ENCODE measurements around the gene DIS3L2.
"Not testable (repeated sequence)": the region's sequence is repeated elsewhere in the genome, so short reads cannot be mapped to it uniquely, and the experiment has no call there.

Gene DIS3L2

DNA sequence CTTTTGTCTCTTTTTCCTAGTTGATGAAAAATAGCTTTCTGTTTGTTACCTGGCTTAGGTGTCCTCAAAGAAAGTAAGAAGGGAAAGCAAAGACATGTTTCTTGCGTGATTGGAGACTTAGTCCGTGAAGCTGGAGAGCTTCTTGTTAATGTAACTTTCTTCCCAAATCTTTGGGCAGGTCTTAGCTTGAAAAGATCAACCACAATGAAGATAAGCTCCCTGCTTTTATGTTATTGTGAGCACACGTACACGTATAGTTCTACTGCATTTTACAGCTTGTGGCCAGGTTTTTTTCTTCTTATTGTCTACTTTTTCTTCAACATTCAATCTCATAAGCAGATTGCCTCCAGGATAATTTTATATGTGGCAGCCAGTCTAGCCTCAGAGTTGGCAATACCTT, 99.8 kb downstream of the DIS3L2 start:
- no peak for DNase-seq

DNA sequence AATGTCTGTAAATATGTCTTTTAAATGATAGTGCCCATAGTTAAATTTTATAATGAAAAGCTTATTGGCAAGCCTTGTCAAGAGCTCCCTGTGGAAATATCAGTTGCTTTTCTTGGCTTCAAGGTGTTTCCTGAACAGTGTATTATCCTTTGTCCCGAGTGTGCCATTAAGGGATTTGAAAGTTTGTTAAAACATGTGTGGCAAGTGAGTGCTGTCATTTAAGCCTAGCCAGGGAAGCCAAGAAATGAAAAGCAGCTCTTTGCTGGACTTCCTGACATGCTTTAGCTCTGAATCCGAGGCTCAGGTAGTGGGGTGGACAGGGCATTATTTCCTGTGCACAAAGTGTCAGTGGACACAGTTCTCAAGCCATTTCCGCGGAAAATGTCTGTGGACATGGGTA, 111.5 kb downstream of the DIS3L2 start:
- DNase-seq, result no peak

DNA sequence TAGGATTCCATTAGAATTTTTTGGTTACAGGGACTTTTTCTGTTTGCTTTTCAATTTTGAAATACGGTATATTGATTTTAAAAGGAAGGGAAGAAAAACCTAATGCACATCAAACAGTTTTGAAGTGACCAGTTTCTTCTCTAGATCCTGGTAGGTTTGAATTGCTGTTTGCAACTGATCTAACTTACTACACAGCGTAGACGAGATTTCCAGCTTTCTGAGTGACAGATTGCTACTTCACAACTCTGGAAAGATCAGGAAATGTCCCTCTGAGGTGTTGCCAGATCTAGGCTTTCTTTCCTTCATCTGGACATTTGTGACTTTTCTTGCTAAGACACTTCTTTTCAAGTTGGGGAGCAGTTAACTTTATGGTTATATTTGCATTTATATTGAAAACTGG, 112.2 kb downstream of the DIS3L2 start:
- DNase-seq, result no peak

DNA sequence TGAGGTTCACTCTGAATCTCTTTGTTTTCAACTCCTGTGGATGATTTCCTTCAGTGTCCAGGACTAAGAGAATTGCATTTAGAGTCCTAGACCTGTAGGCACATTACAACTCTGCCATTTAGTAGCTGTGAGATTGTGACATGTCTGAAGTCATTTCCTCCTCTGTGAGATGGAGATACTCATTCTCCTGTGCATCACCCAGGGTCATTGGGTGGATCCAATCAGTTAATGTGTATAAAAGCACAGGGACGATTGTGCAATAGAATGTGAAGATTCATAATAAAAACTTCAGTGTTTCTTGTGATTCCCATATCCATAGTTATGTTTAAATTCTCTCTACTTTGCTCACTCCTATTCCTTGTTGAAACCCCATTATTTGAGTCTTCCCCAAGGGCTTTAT, 113.6 kb downstream of the DIS3L2 start:
- DNase-seq, result no peak

DNA sequence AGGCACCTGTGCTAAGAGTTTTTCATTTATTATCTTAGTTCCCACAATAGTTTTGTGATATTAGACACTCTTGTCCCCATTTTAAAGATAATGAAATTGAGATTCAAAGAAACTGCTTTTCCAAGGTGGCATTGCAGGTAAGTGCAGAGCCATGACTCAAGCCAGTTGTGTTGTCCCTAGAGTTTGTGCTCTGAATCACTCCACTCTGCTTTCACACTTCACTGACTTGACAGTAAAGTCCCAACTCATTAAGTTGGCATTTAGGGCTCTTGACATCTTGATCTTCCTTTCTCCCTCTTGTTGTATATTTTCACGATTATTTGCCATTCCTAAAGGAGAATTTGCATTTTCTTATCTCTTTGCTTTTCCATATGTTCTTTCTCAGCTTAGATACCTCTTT, 114.3 kb downstream of the DIS3L2 start:
- DNase-seq, result no peak

DNA sequence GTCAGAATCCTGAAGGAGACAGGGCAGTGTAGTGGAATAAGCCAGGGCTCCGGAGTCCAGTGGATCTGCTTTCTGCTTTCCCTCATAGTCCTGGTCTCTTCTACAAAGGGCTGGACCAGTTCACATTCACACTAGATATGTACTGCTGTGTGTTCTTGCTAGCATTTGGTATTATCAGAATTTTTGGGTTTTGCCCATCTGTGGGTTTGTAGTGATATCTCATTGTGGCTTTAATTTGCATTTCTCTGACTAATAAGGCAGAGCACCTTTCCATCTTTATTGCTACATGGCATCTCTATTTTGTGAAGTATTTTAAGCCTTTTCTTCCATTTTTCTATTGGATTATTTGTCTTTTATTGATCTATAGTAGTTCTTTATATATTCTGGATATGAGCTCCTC, 114.8 kb downstream of the DIS3L2 start:
- DNase-seq, result no peak

DNA sequence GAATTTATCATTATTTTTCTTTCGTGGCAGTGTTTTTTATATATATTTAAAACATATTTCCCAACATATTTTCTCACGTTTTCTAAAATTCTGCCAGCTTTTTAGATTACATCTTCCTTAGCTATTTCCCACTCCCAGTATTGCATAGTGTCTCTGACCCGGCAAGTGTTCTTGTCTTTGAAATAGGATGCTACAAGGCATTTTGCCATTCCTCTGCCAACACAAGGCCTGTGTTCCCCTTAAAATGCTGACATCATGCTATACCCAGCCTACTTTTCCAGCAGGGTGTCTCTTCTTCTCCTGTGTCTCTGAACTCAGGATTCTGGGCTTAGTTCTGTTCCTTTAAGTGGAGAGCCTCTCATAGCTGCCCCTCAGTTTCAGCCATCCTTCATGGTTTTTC, 115.2 kb downstream of the DIS3L2 start:
- DNase-seq, result no peak

DNA sequence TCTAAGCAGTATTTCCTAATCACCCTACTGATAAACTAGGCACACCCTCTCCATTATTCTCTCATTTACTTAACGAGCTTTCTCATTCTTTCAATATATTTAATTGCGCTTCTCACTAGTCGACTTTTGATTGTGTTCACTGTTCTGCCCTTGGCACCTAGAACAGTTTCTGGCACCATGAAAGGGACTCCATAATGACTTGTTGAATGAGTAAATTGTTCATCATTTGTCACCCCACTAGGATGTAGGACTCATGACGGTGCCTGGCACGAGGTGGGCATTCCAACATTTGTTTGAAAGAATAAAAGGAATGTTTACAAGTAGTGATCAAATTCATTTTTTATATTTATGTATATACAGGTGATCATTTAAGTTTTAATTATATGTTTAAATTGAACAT, 123.7 kb downstream of the DIS3L2 start:
- DNase-seq, result no peak

DNA sequence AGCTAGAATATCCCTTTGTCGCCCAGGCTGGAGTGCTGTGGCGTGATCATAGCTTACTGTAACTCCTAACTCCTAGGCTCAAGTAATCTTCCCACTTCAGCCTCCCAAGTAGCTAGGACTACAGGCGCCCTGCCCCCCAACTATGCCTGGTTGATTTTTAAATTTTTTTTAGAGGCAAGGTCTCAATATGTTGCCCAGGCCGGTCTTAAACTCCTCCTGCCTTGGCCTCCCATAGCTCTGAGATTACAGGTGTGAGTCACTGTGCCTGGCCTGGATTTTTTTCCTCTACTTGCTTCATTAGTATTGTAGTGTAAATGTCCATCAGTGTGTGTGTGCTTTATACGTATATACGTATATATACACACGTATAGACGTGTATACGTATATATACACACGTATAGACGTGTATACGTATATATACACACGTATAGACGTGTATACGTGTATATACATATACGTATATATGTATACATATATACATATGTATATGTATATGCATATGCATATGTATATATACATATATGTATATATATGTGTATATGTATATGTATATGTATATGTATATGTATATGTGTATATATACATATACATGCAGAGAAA, 124.4 kb downstream of the DIS3L2 start:
- no peak for DNase-seq

DNA sequence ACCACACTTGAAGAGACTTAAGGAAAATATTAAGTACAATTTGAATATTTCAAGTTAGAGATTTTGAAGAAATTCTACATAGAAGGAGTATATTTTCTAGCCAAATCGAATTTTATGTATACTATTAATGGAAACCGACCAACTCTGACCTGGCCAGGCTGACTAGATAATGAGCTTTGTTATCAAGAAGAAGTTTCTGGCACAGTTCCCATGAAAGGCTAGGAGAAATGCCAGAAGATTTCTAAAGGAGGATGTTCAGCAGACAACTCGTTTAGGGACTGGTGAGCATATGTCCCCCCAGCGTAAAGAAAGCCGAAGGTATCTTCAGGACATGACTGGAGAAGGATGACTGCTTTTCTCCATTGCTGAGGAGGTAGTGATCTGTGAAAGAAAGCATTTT, 127.3 kb downstream of the DIS3L2 start:
- DNase-seq, result no peak

DNA sequence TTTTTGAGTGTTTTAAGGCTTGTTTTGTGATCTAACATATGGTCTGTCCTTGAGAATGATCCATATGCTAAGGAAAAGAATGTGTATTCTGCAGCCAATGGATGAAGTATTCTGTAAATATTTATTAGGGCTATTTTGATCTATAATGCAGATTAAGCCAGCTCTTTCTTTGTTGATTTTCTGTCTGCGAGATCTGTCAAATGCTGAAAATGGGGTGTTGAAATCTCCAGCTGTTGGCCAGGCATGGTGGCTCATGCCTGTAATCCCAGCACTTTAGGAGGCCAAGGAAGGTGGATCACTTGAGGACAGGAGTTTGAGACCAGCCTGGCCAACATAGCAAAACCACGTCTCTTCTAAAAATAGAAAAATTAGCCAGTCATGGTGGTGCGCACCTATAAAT, 132.7 kb downstream of the DIS3L2 start:
- no peak for DNase-seq

DNA sequence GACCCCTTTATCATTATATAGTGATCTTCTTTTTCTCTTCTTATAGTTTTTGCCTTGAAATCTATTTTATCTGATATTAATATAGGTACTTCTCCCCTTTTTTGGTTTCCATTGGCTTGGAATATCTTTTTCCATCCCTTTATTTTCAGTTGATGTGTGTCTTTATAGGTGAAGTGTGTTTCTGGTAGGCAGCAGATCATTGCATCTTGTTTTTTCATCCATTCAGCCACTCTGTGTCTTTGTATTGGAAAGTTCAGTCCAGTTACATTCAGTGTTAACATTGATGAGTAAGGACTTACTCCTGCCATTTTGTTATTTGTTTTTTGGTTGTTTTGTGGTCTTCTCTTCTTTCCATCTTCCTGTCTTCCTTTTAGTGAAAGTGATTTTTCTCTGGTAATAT, 133.4 kb downstream of the DIS3L2 start:
- no peak for DNase-seq

DNA sequence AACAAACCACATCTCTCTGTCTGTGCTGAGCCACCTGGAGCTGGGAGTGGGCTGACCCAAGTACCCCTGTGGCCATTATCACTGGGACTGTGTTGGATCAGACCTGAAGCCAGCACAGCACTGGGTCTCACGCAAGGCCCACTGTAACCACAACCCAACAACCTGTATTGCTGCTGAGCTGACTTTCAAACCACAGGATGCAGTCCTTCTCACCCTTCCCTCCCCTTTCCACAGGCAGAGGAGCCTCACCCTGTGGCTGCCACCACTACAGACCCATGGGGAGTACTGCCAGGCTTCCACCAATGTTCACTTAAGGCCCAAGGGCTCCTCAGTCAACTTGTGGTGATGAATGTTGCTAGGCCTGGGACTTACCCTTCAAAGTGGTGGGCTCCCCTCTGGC, 135.7 kb downstream of the DIS3L2 start:
- no peak for DNase-seq

DNA sequence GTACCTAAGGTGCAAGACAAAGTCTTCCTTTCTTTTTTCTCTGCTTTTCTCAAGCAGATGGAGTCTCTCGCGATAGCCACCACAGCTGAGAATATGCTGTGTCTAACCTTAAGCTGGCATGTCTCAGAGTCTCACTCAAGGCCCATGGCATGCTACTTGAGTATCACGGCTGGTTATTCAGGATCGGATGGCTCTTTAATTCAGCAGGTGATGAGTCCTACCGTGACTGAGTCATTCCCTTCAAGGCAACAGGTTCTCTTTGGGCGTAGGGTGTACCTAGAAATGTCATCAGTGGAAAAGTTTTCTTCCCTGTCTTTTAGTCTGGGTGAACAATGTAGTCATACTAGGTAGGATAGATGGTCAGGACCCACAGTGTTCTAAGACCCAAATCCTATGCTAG, 136.2 kb downstream of the DIS3L2 start:
- DNase-seq, result no peak

DNA sequence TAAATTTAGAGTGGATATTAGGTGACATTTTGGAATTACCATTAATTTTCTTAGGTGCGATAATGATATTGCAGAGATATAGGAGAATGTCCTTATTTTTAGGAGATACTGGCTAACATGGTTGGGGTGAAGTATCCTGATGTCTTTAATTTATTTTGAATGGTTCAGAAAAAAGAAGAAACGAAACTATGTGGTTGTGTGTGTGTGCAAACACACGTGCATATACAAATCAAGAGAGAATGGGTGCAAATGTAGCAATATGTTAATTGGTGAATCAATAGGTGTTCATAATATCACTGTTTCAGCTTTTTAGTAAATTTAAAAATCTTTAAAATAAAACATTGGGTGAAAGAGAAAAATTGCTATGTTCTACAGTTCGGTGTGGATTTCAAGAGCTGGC, 140.9 kb downstream of the DIS3L2 start:
- no peak for DNase-seq

DNA sequence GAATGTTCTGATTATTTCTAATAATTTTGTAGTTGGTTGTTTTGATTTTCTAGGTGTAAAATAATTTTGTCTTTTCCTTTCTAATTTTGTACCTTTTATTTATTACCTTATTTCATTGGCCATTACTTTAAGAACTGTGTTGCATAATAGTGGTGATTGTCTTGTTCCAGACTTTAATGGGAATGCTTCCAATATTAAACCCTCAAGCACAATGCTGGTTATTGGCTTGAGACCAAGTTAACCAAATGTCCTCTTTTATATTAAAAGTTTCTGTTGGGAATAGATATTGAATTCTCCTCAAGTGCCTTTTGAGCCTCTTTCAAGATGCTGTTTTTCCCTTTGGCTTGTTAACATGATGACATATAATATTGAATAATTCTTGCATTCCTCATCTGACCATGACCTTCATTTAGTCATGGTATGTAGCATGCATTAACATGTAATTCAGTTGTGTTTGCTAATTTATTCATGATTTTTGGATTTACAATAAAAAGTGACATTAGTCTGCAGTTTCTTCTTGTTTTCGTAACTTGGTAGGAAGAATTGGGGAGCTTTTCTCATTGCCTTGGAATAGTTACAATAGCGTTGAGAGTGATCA, 141.7 kb downstream of the DIS3L2 start:
- no peak for DNase-seq

DNA sequence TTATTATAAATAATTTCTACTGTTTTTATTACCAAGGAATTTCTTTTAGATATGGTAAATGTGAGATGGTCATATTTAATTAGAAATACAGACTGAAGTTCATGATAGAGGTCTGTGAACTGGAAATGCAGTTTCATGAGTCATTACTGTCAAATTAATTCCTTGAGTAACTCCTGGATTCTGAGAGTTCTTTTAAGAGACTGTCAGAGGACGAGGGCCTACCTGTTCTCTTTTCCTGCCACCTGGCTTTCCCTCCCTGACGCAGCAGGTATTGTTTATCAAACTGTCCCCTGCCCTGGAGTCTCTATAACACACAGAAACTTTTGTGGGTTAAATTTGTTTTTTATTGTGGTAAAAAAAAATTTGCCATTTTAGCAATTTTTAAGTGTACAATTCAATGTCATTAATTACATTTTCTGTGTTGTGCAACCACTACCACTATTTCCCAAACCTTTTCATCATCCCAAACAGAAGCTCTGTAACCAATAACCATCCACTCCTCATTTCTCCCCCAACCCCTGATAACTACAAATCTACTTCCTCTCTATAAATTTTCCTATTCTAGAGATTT, 142.6 kb downstream of the DIS3L2 start:
- DNase-seq, result no peak

DNA sequence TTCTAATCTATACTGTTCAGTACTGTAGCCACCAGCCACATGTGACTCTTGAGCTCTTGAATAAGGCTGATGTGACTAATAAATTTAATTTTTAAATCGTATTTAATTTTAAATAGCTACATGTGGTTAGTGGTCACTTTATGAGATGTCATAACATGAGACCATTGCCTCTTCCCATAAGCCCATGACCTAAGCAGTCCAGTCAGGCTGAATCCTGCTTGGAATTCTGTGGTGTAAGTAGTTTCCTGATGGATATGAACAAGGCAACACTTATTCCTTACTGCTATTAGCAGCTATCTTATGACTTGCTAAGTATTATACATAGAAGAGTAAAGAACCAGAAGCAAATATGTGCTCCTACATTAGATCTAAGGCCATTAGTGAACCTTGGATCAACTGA, 150.0 kb downstream of the DIS3L2 start:
- DNase-seq, result no peak

DNA sequence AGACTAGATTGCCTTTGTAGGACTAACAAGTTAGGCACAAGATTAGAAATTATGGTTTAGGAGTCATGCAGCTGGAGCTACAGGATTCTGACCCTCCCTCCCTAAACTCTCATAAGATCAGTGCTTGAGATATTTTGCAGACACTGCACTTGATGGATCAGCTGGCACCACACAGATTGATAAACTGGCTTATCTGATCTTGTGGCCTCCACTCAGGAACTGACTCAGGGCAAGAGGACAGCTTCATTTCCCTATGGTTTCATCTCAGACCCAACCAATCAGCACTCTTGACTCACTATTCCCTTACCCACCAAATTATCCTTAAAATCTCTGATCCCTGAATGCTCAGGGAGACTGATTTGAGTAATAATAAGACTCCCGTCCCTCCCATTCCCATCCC, 152.3 kb downstream of the DIS3L2 start:
- peak; percentile 47 for DNase-seq

DNA sequence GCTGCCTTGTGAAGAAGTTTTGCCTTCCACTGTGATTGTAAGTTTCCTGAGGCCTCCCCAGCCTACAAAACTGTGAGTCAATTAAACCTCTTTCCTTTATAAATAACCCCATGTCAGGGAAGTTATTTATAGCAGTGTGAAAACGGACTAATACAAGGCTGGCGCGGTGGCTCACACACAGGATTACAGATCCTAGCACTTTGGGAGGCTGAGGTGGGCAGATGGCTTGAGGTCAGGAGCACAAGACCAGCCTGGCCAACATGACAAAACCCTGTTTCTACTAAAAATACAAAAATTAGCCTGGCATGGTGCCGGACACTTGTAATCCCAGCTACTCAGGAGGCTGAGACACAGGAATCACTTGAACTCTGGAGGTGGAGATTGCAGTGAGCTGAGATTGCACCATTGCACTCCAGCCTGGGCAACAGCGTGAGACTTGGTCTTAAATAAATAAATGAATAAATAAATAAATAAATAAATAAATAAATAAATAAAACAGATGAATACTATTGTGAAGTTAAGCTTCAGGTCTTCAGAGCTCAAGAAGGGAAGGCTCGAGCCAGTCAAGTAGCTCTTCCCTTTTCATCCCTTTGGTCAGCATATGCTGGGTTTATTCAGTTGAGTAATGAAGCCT, 154.3 kb downstream of the DIS3L2 start:
- DNase-seq, result not testable (repeated sequence)

DNA sequence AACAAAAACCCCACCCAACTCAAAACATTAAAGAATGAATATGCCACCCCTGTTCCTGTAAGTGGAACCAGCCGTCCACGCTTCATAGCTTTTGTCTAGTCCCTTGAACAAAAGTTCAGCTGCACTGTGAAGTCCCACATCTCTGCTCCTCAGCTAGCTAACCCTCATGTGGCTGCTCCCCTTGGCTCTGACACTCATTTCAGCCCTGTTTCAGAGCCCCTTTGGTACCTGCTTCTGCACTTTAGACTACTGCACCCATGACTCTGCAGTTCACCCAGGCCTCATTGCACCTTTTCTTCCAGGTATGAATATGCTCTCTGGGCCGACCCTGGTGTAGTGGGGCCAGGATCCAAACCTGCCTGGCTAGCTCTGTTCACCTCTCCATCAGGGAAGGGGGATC, 155.3 kb downstream of the DIS3L2 start:
- DNase-seq, result no peak

DNA sequence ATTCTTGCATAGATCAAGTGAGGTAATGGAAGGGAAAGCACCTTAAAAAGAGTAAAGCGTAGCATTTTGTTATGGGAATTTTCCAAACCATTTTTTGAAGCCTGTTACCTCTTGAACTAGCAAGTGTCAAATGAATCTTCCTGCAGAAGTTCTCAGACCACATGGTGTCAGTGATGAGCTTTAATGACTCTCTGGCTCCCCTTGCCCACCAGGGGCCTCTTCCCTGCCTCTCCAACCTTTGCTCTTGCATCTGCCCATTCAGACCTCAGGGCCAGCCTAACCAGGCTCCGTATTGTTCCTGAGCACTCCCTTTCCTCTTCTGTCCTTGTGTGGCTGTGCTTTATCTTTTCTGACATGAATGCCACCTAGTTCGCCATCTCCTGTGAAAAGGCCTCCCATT, 155.9 kb downstream of the DIS3L2 start:
- no peak for DNase-seq

DNA sequence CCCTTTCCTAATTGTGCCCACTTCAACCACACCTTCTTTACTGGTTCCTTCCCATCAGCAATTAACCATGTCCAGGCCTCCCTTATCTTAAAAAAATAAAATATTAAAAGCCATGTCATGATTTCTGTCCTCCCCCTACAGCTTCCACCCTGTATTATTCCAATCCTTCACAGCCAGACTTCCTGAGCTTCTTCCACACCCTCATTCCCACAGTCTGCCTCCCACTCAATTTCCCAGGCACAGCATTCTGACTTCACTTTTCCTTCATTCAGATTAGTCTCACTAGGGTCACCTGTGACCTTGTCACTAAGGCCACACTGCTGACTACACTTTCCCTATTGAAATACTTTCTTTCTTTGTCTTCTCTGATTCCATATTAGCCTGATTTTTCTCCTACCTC, 159.4 kb downstream of the DIS3L2 start:
- no peak for DNase-seq

DNA sequence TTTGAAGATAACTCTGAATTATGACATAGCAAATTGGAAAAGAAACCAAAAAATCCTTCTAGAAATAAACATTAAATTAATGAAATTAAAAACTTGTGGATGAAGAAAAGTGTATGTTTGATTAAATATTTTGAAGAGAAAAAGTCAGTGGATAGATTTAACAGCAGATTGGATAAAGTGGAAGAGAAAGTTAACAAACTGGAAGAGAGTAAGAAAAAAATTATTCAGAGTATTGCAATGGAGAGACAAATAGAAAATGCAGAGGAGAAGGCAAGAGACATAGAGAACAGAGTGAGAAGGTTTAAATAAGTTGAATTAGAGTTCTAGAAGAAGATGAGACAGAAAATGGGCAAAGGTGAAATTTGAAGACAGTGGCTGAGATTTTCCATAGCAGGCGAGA, 162.8 kb downstream of the DIS3L2 start:
- no peak for DNase-seq

All from activated CD4-positive, alpha-beta T cell treated with anti-CD3 and anti-CD28 coated beads, Interleukin-2, amount 50 U/mL, for 16 hours (primary cell).